ENCODE results near the gene TMEM51. TPM values are rescaled to one million over a fixed set of nuclear protein-coding genes. Genes with fewer than 3 reads are reported as not detected.

Gene TMEM51
- total and polyA plus RNA-seq, 10 of the 15 experiments (the other 5 are each of a cell fraction or from before 2014, with no cell fraction given): 0.55 to 4.8 (median 3.1) TPM

DNA sequence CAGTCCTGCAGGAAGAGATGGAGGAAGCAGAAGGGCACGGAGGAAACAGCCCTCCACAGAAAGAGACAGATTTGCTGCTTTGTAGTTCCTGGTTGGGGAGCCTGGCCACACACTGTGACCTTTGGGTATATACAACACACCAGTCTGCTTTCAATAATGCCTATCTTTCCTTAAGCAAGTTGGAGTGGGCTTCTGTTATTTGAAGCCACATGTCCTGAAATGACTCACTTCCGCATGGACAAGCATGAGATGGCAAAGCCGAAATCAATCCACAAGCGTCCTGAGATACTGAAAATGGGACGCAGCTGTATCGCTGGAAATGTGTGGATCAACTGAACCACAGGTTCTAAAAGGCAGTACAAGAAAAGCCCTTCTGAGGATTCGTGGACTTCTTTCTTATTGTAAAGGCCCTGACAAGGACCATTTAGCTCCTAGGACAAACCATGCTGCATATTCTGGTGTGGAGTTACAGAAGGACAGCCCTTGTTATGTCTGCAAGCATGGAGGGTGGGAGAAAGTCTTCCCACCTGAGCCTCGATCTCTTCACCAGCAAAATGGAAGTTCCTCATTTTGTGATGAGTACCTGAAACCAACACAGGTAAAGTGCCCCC, 70.8 kb downstream of the TMEM51 start:
- SMC1A ChIA-PET (ENCODE audit: uncharacterized antibody, unreplicated experiment): interaction anchor here (1.4 kb wide), 1 partner anchor 9 kb away, joined by 3 read pairs; no protein-coding TSS in a partner anchor
- H3K36me3 ChIP-seq (ENCODE audit: control insufficient read depth in 2 of 2, insufficient read depth in 2 of 2, low read length in 1 of 2): peaks cover 0 to 2% of the 10 kb centered on the region in 2 experiments; a peak in 1 of 4 replicates
- in situ Hi-C loops (cut with MboI) (no loop called here), intact Hi-C loops (cut with micrococcal nuclease; ENCODE audit: unreplicated experiment) (no loop called here)
- H2AFZ ChIP-seq (ENCODE audit: control insufficient read depth, low read depth, low read length): no peak overlapping the region
- DNase-seq (ENCODE audit: low read depth, low spot score) (no peak), ATAC-seq (no peak), FAIRE-seq (no peak)
- TF ChIP-seq SUPT20H (IDR thresholded peaks at IDR 0.05; ENCODE audit: borderline replicate concordance, control insufficient read depth, low read depth, low read length) (no peak), ZNF24 (IDR thresholded peaks at IDR 0.05) (no peak), SKIL (IDR thresholded peaks at IDR 0.05; ENCODE audit: low read depth, poor library complexity, severe bottlenecking) (no peak), BHLHE40 (IDR thresholded peaks at IDR 0.05; ENCODE audit: borderline replicate concordance in 1 of 2, low read depth in 2 of 2, low read length in 1 of 2) (no peak), BACH1 (IDR thresholded peaks at IDR 0.05; ENCODE audit: borderline replicate concordance) (no peak), USF2 (IDR thresholded peaks at IDR 0.05; ENCODE audit: borderline replicate concordance, low read depth, low read length) (no peak), YY1 (IDR thresholded peaks at IDR 0.05; ENCODE audit: low read depth, low read length) (no peak), PML (IDR thresholded peaks at IDR 0.05; ENCODE audit: low read length) (no peak), ESRRA (IDR thresholded peaks at IDR 0.05; ENCODE audit: low read length) (no peak)
- H3K4me3 ChIP-seq: no peak overlapping the region
- no peaks in the 10 kb centered on the region for H3K79me2 ChIP-seq (ENCODE audit: control insufficient read depth, insufficient read depth, low read length)
- CTCF ChIA-PET: no interaction called here
- H3K9ac ChIP-seq (ENCODE audit: control insufficient read depth, insufficient read depth, low read length): no peak overlapping the region
- BruUV-seq (replicated peaks): no TSS peak
- H4K20me1 ChIP-seq (ENCODE audit: control insufficient read depth, insufficient read depth): no peaks in the 10 kb centered on the region
- no peaks in the 10 kb centered on the region for H3K4me1 ChIP-seq (ENCODE audit: control insufficient read depth, insufficient read depth, low read length)
- POLR2A ChIA-PET: no interaction called here
- no peaks in the 10 kb centered on the region for H3K9me3 ChIP-seq (replicated peaks; ENCODE audit: control insufficient read depth, insufficient read depth, low read length)
- no peak overlapping the region for H3K27ac ChIP-seq (ENCODE audit: control insufficient read depth, insufficient read depth)
- H3K27me3 ChIP-seq (replicated peaks in 1 of 2; ENCODE audit: control insufficient read depth in 2 of 2, insufficient read depth in 2 of 2, low read length in 1 of 2): no peaks in the 10 kb centered on the region
- 62% methylated on average over 8 of the region's 8 CpGs for WGBS (ENCODE audit: insufficient coverage, insufficient replicate concordance, low lambda C conversion rate, missing lambda C conversion rate)
- RAD21 ChIA-PET (ENCODE audit: unreplicated experiment): no interaction called here
- no peak overlapping the region for H3K4me2 ChIP-seq (ENCODE audit: control insufficient read depth, insufficient read depth)

All from GM12878 (cell line).